ENCODE measurements around the gene CTSH. TPM values are rescaled to one million over a fixed set of nuclear protein-coding genes. Genes with fewer than 3 reads are reported as not detected.

Gene CTSH
- total and polyA plus RNA-seq, 7 donors, result 37.4 to 274 (median 96.7) TPM

Small RNA genes within 50 kb of the gene (small RNA-seq; reads per million reads assigned to genes)
- gene RNU6-415P, result 0 reads per million in 3 donors

Other genes with a start within 250 kb of the CTSH start
- 1 to 10 TPM; 1.6 to 8.3 (median 2.2) TPM for gene ADAMTS7, start 133.6 kb downstream of the CTSH start, total RNA-seq
- gene ADAMTS7, start 133.6 kb downstream of the CTSH start, polyA plus RNA-seq, result 1 to 10 TPM in 1 of 3 donors, under 1 TPM in 1, not detected in 1; 0.23 to 1.9 TPM
- 100 to 1,000 TPM; 269 to 500 (median 408) TPM for gene MORF4L1, start 72.2 kb downstream of the CTSH start, total RNA-seq
- 100 to 1,000 TPM; 245 to 318 (median 253) TPM for gene MORF4L1, start 72.2 kb downstream of the CTSH start, polyA plus RNA-seq
- 1 to 10 TPM in 1 of 4 donors, under 1 TPM in 2, not detected in 1; 0.14 to 1.2 (median 0.55) TPM for gene RASGRF1, start 145.7 kb upstream of the CTSH start, total RNA-seq
- gene RASGRF1, start 145.7 kb upstream of the CTSH start, polyA plus RNA-seq, result under 1 TPM; 0.46 to 0.76 (median 0.60) TPM

Data from sigmoid colon (tissue), 7 donors.